ENCODE data around the gene APOC1.
"Not testable (repeated sequence)": the region's sequence is repeated elsewhere in the genome, so short reads cannot be mapped to it uniquely, and the experiment has no call there.

Gene APOC1

DNA sequence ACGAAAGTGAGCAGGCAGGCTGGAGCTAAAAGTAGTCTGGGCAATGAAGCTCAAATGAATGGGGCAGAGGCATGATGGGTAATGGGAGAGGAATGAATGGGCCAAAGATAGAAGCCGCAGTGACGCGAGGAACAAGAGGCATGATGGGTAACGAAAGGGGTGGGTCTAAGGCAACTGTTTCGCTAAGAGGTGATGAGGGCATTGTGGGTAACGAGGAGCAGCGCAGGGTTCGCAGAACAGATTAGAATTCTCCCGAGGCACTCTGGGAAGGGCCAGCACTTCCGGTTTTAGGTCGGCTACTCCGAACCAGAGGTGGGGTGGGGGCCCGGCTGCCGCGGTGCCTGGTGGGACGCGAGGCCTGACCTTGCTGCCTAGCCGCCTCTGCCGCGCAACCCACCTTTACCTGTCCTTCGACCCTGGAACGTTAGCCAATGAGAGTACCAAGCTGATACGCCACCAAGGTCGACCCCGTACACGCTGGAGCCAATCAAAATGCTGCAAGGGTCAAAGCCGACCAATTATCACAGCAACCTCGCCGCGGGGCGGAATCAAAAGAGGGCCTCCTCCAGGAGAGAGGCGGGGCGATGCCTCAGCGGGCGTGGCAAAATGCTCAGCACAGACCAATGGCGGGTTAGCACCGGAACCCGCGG is 23.9 kb upstream of the APOC1 start:
- DNase-seq = no peak

DNA sequence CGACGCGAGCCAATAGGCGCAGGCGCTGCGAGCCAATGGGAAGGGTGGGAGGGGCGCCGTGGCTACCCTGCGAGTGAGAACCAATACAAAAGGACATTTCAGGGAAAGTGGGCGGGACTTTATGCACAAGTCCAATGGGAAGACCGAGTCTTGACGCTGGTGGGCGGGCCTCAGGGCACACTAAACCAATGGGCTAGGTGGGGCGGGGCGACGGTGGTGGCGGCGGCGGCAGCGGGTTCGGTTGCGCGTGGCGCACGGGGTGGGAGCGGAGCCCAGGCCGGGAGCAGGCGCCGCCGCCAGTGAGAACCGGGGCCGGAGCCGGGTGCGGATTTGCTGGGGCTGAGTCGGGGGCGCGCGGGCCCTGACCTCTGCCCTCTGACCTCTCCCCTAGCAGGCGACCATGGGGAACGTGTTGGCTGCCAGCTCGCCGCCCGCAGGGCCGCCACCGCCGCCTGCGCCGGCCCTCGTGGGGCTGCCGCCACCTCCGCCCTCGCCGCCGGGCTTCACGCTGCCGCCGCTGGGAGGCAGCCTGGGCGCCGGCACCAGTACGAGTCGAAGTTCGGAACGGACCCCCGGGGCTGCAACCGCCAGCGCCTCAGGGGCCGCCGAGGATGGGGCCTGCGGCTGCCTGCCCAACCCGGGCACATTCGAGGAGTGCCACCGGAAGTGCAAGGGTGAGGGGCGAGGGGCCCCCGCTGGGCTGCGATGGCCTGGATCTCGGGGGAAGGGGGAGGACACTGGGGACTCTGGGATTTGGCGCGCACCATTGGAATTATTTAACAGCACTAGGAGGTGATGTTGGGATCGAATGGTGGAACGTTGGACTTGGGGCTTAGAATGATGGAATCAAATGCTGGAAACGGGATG is 23.2 kb upstream of the APOC1 start, which contains the start of gene TOMM40:
TOMM40 (plus strand) TSS at position 239 of the 867 bp plus-strand sequence; CDS start at position 401, 162 bp downstream.
- peak; percentile 100 for DNase-seq

DNA sequence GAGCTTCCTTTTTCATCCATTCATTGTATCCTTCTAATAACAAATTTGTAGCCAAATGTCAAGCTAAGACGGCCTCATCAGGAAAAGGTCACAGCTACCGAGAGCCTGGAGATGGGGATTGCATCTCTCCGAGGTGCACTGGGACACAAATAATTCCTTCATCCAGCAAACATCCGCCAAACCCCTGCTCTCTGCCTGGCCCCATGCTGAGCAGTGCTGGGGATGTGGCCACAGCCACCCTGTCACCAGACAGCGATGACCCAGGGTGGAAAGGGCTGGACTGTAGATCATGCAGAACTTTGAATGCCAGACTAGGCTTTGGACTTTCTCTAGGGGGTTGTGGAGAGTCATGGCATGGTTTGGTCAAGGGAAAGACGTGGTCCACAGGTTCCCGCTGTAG is 21.5 kb upstream of the APOC1 start:
- no peak for DNase-seq

DNA sequence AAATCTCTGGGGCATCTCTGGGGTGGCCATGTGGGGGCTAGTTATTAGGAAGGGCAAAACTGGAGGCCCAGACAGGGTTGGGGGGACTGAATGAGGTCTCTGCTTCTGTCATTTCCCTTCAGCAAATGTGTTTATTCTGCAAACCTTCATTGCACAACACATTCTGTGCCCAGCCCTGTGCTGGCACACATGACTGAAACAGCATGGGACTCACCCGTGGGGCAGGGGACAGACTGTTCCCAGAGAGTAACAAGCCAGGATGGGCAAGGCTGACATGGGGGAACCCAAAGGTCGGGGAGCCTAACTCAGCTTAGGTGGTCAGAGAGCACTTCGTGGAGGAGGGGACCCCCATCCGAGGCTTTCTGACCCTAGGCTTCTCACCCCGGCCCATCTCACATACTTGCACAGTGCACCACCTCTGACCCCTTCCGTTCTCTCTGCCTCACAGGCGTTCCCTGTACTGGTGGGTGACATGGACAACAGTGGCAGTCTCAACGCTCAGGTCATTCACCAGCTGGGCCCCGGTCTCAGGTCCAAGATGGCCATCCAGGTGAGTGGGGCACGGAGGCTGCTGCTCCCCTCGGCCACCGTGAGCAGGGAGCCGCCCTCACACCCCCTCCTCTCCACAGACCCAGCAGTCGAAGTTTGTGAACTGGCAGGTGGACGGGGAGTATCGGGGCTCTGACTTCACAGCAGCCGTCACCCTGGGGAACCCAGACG is 20.9 kb upstream of the APOC1 start:
- DNase-seq = no peak

DNA sequence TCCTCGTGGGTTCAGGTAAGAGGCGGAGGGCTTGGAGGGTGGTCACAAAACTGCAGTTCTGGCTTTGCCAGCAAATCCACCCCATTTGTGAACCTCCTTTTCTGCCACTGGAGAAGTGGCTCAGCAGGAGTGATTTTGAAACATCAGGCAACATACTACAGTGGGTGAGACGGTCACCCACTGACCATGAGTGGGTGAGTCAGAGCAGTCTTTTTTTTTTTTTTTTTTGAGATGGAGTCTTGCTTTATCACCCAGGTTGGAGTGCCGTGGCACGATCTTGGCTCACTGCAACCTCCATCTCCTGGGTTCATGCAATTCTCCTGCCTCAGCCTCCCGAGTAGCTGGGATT is 20.4 kb upstream of the APOC1 start:
- DNase-seq = no peak

DNA sequence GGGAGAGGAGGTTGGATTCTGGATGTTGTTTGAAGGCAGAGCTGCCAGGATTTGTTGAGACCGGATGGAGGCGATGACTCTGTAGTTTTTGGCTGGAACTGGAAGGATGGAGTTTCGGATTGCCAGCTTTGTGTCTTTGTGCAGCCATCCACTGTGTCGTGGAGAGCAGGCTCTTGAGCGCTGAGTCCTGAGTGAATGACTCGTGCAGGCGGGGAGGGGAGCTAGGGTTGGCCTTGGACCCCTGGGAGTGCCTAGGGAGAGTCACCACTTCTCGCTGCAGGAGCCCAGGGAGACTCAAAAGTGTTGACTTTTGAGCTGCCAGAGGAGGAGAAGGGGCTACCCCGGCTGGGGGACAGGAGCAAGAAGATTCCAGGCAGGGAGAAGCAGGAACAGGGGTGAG is 19.5 kb upstream of the APOC1 start:
- no peak for DNase-seq

DNA sequence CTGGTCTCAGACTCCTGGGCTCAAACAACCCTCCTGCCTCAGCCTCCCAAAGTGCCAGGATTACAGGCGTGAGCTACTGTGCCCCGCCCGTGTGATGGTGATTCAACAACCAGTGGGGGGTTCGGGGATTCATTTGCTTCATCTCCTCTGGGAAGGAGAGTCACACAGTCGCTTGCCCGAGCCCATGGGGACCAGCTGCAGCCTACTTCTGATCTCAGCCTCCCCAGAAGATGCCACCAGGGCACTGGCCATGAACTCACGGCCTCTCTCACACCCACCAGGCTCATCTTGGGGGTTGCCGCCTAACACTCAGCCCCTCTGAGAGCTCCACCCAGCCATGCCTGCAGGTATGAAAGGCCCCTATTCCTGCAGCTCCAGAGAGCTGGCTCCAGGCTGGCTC is 16.6 kb upstream of the APOC1 start:
- DNase-seq = no peak

DNA sequence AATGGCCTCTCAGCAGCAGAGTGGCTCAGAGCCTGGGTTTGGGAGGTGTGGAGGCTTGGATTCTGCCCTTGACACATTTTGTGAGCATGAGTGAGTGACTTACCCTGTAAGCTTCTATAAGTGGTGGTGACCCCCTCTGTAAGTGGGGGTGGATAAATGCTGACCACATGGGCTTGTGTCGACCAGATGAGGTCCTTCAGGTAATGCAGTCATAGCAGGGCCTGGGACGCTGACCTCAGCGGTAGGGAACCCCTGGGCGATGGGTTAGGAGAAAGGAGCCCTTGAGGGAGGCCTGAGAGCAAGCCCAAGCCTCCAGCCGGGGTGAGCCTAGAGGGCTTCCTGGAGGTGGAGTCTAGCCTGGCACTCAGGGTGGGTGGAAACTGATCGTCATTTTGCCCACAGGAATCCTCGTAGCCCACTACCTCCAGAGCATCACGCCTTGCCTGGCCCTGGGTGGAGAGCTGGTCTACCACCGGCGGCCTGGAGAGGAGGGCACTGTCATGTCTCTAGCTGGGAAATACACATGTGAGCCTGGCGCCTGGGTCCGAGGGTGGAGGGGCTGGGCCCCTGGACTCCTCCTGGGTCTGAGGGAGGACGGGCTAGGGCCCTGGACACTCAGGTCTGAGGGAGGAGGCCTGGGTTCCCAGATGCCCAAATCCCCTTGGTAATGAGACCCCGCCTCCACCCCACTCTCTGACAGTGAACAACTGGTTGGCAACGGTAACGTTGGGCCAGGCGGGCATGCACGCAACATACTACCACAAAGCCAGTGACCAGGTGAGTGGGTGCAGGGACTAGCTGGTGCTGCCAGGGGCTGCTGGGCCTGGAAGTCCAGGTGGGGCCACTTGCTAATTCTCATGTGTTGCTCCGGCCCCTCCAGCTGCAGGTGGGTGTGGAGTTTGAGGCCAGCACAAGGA is 13.8 kb upstream of the APOC1 start:
- no peak for DNase-seq

DNA sequence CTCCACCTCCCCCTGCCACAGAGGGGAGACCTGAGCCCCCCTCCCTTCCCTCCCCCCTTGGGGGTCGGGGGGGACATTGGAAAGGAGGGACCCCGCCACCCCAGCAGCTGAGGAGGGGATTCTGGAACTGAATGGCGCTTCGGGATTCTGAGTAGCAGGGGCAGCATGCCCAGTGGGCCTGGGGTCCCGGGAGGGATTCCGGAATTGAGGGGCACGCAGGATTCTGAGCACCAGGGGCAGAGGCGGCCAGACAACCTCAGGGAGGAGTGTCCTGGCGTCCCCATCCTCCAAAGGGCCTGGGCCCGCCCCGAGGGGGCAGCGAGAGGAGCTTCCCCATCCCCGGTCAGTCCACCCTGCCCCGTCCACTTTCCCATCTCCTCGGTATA is 11.2 kb upstream of the APOC1 start:
- no peak for DNase-seq

DNA sequence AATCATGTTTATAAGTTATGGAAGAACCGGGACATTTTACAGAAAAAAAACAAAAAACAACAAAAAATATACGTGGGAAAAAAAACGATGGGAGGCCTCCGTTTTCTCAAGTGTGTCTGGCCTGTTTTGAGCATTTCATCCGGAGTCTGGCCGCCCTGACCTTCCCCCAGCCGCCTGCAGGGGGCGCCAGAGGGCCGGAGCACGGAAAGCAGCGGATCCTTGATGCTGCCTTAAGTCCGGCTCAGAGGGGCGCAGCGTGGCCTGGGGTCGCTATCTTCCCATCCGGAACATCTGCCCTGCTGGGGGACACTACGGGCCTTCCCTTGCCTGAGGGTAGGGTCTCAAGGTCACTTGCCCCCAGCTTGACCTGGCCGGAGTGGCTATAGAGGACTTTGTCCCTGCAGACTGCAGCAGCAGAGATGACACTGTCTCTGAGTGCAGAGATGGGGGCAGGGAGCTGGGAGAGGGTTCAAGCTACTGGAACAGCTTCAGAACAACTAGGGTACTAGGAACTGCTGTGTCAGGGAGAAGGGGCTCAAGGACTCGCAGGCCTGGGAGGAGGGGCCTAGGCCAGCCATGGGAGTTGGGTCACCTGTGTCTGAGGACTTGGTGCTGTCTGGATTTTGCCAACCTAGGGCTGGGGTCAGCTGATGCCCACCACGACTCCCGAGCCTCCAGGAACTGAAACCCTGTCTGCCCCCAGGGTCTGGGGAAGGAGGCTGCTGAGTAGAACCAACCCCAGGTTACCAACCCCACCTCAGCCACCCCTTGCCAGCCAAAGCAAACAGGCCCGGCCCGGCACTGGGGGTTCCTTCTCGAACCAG is 10.6 kb upstream of the APOC1 start:
- DNase-seq = peak; percentile 72

DNA sequence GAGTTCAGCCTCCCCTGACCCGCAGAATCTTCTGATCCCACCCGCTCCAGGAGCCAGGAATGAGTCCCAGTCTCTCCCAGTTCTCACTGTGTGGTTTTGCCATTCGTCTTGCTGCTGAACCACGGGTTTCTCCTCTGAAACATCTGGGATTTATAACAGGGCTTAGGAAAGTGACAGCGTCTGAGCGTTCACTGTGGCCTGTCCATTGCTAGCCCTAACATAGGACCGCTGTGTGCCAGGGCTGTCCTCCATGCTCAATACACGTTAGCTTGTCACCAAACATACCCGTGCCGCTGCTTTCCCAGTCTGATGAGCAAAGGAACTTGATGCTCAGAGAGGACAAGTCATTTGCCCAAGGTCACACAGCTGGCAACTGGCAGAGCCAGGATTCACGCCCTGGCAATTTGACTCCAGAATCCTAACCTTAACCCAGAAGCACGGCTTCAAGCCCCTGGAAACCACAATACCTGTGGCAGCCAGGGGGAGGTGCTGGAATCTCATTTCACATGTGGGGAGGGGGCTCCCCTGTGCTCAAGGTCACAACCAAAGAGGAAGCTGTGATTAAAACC is 9.9 kb upstream of the APOC1 start:
- DNase-seq = no peak

DNA sequence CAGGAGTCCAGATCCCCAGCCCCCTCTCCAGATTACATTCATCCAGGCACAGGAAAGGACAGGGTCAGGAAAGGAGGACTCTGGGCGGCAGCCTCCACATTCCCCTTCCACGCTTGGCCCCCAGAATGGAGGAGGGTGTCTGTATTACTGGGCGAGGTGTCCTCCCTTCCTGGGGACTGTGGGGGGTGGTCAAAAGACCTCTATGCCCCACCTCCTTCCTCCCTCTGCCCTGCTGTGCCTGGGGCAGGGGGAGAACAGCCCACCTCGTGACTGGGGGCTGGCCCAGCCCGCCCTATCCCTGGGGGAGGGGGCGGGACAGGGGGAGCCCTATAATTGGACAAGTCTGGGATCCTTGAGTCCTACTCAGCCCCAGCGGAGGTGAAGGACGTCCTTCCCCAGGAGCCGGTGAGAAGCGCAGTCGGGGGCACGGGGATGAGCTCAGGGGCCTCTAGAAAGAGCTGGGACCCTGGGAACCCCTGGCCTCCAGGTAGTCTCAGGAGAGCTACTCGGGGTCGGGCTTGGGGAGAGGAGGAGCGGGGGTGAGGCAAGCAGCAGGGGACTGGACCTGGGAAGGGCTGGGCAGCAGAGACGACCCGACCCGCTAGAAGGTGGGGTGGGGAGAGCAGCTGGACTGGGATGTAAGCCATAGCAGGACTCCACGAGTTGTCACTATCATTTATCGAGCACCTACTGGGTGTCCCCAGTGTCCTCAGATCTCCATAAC is 8.8 kb upstream of the APOC1 start, which contains the start of gene APOE:
APOE (plus strand) TSS at position 360 of the 724 bp plus-strand sequence. CDS start 829 bp downstream, outside the sequence.
- no peak for DNase-seq

DNA sequence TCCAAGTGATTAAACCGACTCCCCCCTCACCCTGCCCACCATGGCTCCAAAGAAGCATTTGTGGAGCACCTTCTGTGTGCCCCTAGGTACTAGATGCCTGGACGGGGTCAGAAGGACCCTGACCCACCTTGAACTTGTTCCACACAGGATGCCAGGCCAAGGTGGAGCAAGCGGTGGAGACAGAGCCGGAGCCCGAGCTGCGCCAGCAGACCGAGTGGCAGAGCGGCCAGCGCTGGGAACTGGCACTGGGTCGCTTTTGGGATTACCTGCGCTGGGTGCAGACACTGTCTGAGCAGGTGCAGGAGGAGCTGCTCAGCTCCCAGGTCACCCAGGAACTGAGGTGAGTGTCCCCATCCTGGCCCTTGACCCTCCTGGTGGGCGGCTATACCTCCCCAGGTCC is 6.8 kb upstream of the APOC1 start:
- no peak for DNase-seq

DNA sequence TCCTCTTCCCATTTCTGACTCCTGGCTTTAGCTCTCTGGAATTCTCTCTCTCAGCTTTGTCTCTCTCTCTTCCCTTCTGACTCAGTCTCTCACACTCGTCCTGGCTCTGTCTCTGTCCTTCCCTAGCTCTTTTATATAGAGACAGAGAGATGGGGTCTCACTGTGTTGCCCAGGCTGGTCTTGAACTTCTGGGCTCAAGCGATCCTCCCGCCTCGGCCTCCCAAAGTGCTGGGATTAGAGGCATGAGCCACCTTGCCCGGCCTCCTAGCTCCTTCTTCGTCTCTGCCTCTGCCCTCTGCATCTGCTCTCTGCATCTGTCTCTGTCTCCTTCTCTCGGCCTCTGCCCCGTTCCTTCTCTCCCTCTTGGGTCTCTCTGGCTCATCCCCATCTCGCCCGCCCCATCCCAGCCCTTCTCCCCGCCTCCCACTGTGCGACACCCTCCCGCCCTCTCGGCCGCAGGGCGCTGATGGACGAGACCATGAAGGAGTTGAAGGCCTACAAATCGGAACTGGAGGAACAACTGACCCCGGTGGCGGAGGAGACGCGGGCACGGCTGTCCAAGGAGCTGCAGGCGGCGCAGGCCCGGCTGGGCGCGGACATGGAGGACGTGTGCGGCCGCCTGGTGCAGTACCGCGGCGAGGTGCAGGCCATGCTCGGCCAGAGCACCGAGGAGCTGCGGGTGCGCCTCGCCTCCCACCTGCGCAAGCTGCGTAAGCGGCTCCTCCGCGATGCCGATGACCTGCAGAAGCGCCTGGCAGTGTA is 6.2 kb upstream of the APOC1 start:
- no peak for DNase-seq

DNA sequence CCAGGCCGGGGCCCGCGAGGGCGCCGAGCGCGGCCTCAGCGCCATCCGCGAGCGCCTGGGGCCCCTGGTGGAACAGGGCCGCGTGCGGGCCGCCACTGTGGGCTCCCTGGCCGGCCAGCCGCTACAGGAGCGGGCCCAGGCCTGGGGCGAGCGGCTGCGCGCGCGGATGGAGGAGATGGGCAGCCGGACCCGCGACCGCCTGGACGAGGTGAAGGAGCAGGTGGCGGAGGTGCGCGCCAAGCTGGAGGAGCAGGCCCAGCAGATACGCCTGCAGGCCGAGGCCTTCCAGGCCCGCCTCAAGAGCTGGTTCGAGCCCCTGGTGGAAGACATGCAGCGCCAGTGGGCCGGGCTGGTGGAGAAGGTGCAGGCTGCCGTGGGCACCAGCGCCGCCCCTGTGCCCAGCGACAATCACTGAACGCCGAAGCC is 5.6 kb upstream of the APOC1 start:
- DNase-seq = no peak

DNA sequence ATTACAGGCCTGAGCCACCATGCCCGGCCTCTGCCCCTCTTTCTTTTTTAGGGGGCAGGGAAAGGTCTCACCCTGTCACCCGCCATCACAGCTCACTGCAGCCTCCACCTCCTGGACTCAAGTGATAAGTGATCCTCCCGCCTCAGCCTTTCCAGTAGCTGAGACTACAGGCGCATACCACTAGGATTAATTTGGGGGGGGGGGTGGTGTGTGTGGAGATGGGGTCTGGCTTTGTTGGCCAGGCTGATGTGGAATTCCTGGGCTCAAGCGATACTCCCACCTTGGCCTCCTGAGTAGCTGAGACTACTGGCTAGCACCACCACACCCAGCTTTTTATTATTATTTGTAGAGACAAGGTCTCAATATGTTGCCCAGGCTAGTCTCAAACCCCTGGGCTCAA is 4.6 kb upstream of the APOC1 start:
- no peak for DNase-seq

DNA sequence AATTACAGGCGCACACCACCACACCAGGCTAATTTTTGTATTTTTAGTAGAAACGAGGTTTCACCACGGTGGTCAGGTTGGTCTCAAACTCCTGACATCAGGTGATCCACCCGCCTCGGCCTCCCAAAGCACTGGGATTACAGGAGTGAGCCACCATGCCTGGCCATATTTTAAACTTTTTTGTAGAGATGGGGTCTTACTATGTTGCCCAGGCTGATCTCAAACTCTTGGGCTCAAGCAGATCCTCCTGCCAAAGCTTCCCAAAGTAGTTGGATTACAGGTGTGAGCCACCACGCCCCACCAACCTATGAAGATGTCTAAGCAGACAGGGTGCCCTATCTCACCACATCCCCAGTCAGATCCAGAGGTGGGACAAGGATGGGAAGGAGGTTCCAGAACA is 2.5 kb upstream of the APOC1 start:
- DNase-seq = not testable (repeated sequence)

DNA sequence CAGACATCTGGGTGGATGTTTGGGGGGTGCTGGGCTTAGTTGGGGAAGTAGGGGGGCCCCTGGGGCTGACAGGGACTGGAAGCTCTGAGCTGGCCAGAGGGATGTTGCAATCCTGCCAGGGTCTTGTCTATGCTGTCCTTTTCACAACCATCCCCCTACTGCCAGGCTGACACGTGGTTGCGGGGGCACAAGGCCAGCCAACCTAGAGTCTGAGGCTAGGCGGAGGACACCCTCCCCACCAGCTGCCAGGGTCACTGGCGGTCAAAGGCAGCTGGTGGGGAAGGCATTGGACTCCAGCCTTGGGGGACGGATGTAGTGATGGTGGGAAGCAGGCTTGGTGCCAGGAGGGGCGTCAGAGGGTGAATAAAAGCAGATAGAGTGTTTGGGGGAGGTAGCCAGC is 1.6 kb upstream of the APOC1 start:
- DNase-seq = no peak

DNA sequence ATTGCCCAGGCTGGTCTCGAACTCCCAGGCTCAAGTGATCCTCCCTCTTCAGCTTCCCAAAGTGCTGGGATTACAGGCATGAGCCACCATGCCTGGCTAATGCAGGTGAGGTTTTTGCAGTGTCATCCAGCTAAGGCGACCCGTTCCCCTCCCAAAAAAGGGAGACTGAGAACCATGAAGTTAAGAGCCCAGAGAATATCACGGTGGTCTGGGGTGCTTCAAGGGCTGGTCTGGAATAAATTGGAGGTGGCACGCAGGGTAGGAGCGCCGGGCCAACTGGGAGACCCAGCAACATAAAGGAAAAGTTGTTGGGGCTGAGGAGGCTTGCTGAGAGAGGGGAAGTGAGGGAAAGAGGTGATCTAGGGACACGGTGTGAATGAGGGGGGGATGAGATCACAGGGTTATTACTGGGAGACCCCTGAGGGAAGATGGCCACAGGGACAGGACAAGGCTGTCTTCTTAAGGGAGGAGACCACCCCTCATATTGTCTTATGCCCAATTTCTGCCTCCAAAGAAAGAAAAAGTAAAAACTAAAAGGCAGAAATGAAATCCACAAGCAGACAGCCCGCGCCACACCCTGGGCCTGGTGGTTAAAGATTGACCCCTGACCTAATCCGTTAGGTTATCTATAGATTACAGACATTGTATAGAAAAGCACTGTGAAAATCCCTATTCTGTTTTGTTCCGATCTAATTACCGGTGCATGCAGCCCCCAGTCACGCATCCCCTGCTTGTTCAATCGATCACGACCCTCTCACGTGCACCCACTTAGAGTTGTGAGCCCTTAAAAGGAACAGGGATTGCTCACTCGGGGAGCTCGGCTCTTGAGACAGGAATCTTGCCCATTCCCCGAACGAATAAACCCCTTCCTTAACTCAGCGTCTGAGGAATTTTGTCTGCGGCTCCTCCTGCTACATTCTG is 636 bp upstream of the APOC1 start:
- DNase-seq = not testable (repeated sequence)

Data from activated gamma-delta T cell treated with Interleukin-2 at 50 U/mL for 16 hours (primary cell).